H9 (cell line): ENCODE results near the gene DACT2. TPM values are rescaled to one million over a fixed set of nuclear protein-coding genes. Genes with fewer than 3 reads are reported as not detected.
"Not testable (repeated sequence)": the region's sequence is repeated elsewhere in the genome, so short reads cannot be mapped to it uniquely, and the experiment has no call there.

Experiments used
- DNase-seq: peaks from one replicate; pipeline ENCODE4 v3.0.0-alpha.2; 2017
- H2AFZ ChIP-seq: one replicate; pipeline ENCODE4 v1.6.1; 2013; ENCODE audit warnings: mild to moderate bottlenecking, low read length, control low read depth, moderate library complexity
- H2AK5ac ChIP-seq: 2 replicates; pipeline ENCODE4 v1.6.1; 2013; ENCODE audit warnings: low read length, control low read depth, mixed read lengths; ENCODE audit not compliant: insufficient read length
- H2BK120ac ChIP-seq: one replicate; pipeline ENCODE4 v1.6.1; 2013; ENCODE audit warnings: low read depth, mild to moderate bottlenecking, low read length, control low read depth, inconsistent platforms; ENCODE audit not compliant: poor library complexity, severe bottlenecking
- H2BK12ac ChIP-seq: 2 replicates; pipeline ENCODE4 v1.6.1; 2013; ENCODE audit warnings: low read length, control low read depth, mixed read lengths, low read depth; ENCODE audit not compliant: insufficient read length
- H2BK15ac ChIP-seq: 2 replicates; pipeline ENCODE4 v1.6.1; 2013; ENCODE audit warnings: low read depth, low read length, control low read depth
- H2BK20ac ChIP-seq: one replicate; pipeline ENCODE4 v1.6.1; 2013; ENCODE audit warnings: low read depth, mild to moderate bottlenecking, low read length, control low read depth, inconsistent platforms; ENCODE audit not compliant: poor library complexity, severe bottlenecking
- H2BK5ac ChIP-seq: 2 replicates; pipeline ENCODE4 v1.6.1; 2013; ENCODE audit warnings: low read length, control low read depth, mixed read lengths; ENCODE audit not compliant: insufficient read length
- H3K14ac ChIP-seq: 2 replicates; pipeline ENCODE4 v1.6.1; 2013; ENCODE audit warnings: low read length, control low read depth; ENCODE audit not compliant: insufficient read depth
- H3K18ac ChIP-seq: 2 replicates; pipeline ENCODE4 v1.6.1; 2013; ENCODE audit warnings: low read depth, mild to moderate bottlenecking, mixed read lengths, low read length, control low read depth; ENCODE audit not compliant: insufficient read length
- H3K23ac ChIP-seq: 2 replicates; pipeline ENCODE4 v1.6.1; 2013; ENCODE audit warnings: low read length, control low read depth, mixed read lengths, low read depth; ENCODE audit not compliant: insufficient read length
- H3K23me2 ChIP-seq: 2 replicates; pipeline ENCODE4 v1.6.1; 2013; ENCODE audit warnings: low read depth, mild to moderate bottlenecking, mixed read lengths, low read length, control low read depth; ENCODE audit not compliant: insufficient read length, poor library complexity, severe bottlenecking
- H3K27ac ChIP-seq: 2 replicates; pipeline ENCODE4 v1.5.1; 2013; ENCODE audit warnings: low read length, control low read depth, mixed read lengths, low read depth; ENCODE audit not compliant: insufficient read length
- H3K27me3 ChIP-seq: 2 replicates; pipeline ENCODE4 v1.6.1; 2013; ENCODE audit warnings: low read length, control low read depth, inconsistent platforms; ENCODE audit not compliant: insufficient read depth
- H3K4ac ChIP-seq: 2 replicates; pipeline ENCODE4 v1.6.1; 2013; ENCODE audit warnings: low read depth, mild to moderate bottlenecking, control low read depth, inconsistent platforms, low read length, moderate library complexity
- H3K4me1 ChIP-seq: 2 replicates; pipeline ENCODE4 v1.6.1; 2013; ENCODE audit warnings: low read length, control low read depth, inconsistent platforms; ENCODE audit not compliant: insufficient read depth
- H3K4me2 ChIP-seq: 2 replicates; pipeline ENCODE4 v1.6.1; 2013; ENCODE audit warnings: low read length, control low read depth, mixed read lengths; ENCODE audit not compliant: insufficient read length, insufficient read depth
- H3K56ac ChIP-seq: 2 replicates; pipeline ENCODE4 v1.6.1; 2013; ENCODE audit warnings: low read depth, mild to moderate bottlenecking, mixed read lengths, low read length, control low read depth; ENCODE audit not compliant: insufficient read length
- H3K79me1 ChIP-seq: 2 replicates; pipeline ENCODE4 v1.6.1; 2013; ENCODE audit warnings: low read depth, mild to moderate bottlenecking, moderate library complexity, low read length, control low read depth, inconsistent platforms; ENCODE audit not compliant: insufficient read depth, poor library complexity, severe bottlenecking
- H3K79me2 ChIP-seq: 2 replicates; pipeline ENCODE4 v1.6.1; 2013; ENCODE audit warnings: low read length, control low read depth, inconsistent platforms; ENCODE audit not compliant: insufficient read depth
- H3K9ac ChIP-seq: 2 replicates; pipeline ENCODE4 v1.6.1; 2013; ENCODE audit warnings: low read length, control low read depth, mixed read lengths; ENCODE audit not compliant: insufficient read length; ENCODE audit errors: extremely low read depth
- H3K9me3 ChIP-seq: one replicate; pipeline ENCODE4 v1.6.1; 2013; ENCODE audit warnings: low read depth, low read length, inconsistent platforms; ENCODE audit not compliant: control insufficient read depth
- H3T11ph ChIP-seq: one replicate; pipeline ENCODE4 v1.6.1; 2013; ENCODE audit warnings: mild to moderate bottlenecking, low read length, control low read depth, inconsistent platforms
- H4K20me1 ChIP-seq: one replicate; pipeline ENCODE4 v1.6.1; 2013; ENCODE audit not compliant: control insufficient read depth, insufficient read length, insufficient read depth
- H4K5ac ChIP-seq: 2 replicates; pipeline ENCODE4 v1.6.1; 2013; ENCODE audit warnings: low read depth, mild to moderate bottlenecking, mixed read lengths, low read length, control low read depth; ENCODE audit not compliant: insufficient read length
- H4K8ac ChIP-seq: replicated peaks from 2 replicates; pipeline ENCODE4 v1.6.1; 2013; ENCODE audit warnings: low read length, control low read depth, mixed read lengths, low read depth; ENCODE audit not compliant: insufficient read length
- H4K91ac ChIP-seq: 2 replicates; pipeline ENCODE4 v1.6.1; 2013; ENCODE audit warnings: low read depth, mild to moderate bottlenecking, moderate library complexity, mixed read lengths, low read length, control low read depth; ENCODE audit not compliant: insufficient read length
- H3K27ac Mint-ChIP-seq, 3 experiments: 2 replicates in 2 of 3; 3 replicates in 1 of 3; pipeline ENCODE4 v1.8.0; 2020 to 2021; ENCODE audit warnings: mixed read lengths in 3 of 3, mild to moderate bottlenecking in 1 of 3, moderate library complexity in 1 of 3
- H3K27me3 Mint-ChIP-seq: 2 replicates; pipeline ENCODE4 v1.8.0; 2021; ENCODE audit warnings: low read depth, mild to moderate bottlenecking, moderate library complexity, mixed read lengths
- H3K36me3 Mint-ChIP-seq, 3 experiments: 2 replicates in 2 of 3; 3 replicates in 1 of 3; pipeline ENCODE4 v1.8.0; 2020 to 2021; ENCODE audit warnings: low read depth in 3 of 3, mixed read lengths in 3 of 3; ENCODE audit not compliant: insufficient read depth in 1 of 3
- H3K4me1 Mint-ChIP-seq, 2 experiments: 2 replicates each; pipeline ENCODE4 v1.8.0; 2020; ENCODE audit warnings: mixed read lengths in 2 of 2
- H3K4me3 Mint-ChIP-seq, 2 experiments: 2 replicates in 1 of 2; 3 replicates in 1 of 2; pipeline ENCODE4 v1.8.0; 2020 to 2021; ENCODE audit warnings: mild to moderate bottlenecking in 2 of 2, mixed read lengths in 2 of 2, moderate library complexity in 1 of 2
- H3K9me3 Mint-ChIP-seq, 2 experiments: 2 replicates in 1 of 2; 3 replicates in 1 of 2; pipeline ENCODE4 v1.8.0; 2020; ENCODE audit warnings: mild to moderate bottlenecking in 2 of 2, mixed read lengths in 2 of 2, moderate library complexity in 1 of 2
- CTCF ChIP-seq: fragments of 200-600 bp; sonication (generic); conservative IDR thresholded peaks from 3 replicates; pipeline ENCODE4 v1.8.0; 2021; ENCODE audit warnings: antibody characterized with exemption, mild to moderate bottlenecking
- WGBS: extraction: QIAGEN DNeasy Blood & Tissue Kit; methylation state at CpG from one replicate; pipeline ENCODE4 v1.1.7; 2013; ENCODE audit warnings: missing lambda C conversion rate, low lambda C conversion rate, mixed read lengths; ENCODE audit not compliant: insufficient read length; ENCODE audit errors: extremely low coverage; 5-methylcytosine and 5-hydroxymethylcytosine counted together
- total RNA-seq: library from RNA; stranded (reverse); gene quantifications from 2 replicates; pipeline ENCODE4 v1.2.1, GENCODE V29; 2021

Gene DACT2
- total RNA-seq, 1 experiment from 2014 or later = 1.8 TPM

GRCh38 chr6:168313431-168314011 lies 6.1 kb downstream of the DACT2 start:
- H3K27ac Mint-ChIP-seq = peak overlapping the region; percentile 93 to 98 (median 97)
- H3K4me1 Mint-ChIP-seq = peaks cover 36 to 48% of the 10 kb centered on the region in 2 experiments
- Histone ChIP-seq H2BK120ac (no peak overlapping the region), H4K91ac (no peak overlapping the region), H2BK20ac (no peak overlapping the region), H3K9me3 (no peaks in the 10 kb centered on the region), H4K8ac (no peak overlapping the region), H3K18ac (peak overlapping the region; percentile 54), H3K27ac (peak overlapping the region; percentile 2), H3K4ac (no peak overlapping the region), H3K9ac (no peak overlapping the region), H3K23ac (no peak overlapping the region), H3K23me2 (no peaks in the 10 kb centered on the region), H4K20me1 (no peaks in the 10 kb centered on the region), H4K5ac (no peak overlapping the region), H3K27me3 (no peaks in the 10 kb centered on the region), H3K56ac (no peak overlapping the region), H2BK15ac (no peak overlapping the region), H3T11ph (no peak overlapping the region), H2AFZ (no peak overlapping the region), H3K79me1 (no peaks in the 10 kb centered on the region), H2BK12ac (no peak overlapping the region), H2BK5ac (no peak overlapping the region), H2AK5ac (no peak overlapping the region), H3K14ac (peak overlapping the region; percentile 38), H3K4me1 (peaks cover 9% of the 10 kb centered on the region), H3K79me2 (no peaks in the 10 kb centered on the region), H3K4me2 (no peak overlapping the region)
- H3K4me3 Mint-ChIP-seq = peak overlapping the region in 1 of 2 experiments; percentile 42; a peak in 4 of 5 replicates
- peaks cover 0 to 6% (median 3%) of the 10 kb centered on the region in 3 experiments; a peak in 6 of 7 replicates for H3K36me3 Mint-ChIP-seq
- WGBS = no CpG with 5 or more reads among the region's 15 CpGs
- H3K27me3 Mint-ChIP-seq = peaks cover 21% of the 10 kb centered on the region
- DNase-seq = no peak
- no peaks in the 10 kb centered on the region; a peak in 1 of 5 replicates for H3K9me3 Mint-ChIP-seq
- TF ChIP-seq CTCF = no peak

GRCh38 chr6:168312125-168312507 lies 7.5 kb downstream of the DACT2 start:
- H3K79me2 ChIP-seq, H3K14ac ChIP-seq, H3K18ac ChIP-seq, H3K4me2 ChIP-seq, H3K9me3 Mint-ChIP-seq, H2BK15ac ChIP-seq, H3K36me3 Mint-ChIP-seq, H4K5ac ChIP-seq, H3K23ac ChIP-seq, H3T11ph ChIP-seq, H2BK20ac ChIP-seq, H2BK12ac ChIP-seq, H3K56ac ChIP-seq, H2AK5ac ChIP-seq, H3K9ac ChIP-seq, H2BK5ac ChIP-seq, H4K91ac ChIP-seq, H3K4me1 ChIP-seq, H4K8ac ChIP-seq, H3K27me3 ChIP-seq, H3K9me3 ChIP-seq, H3K79me1 ChIP-seq, DNase-seq, H4K20me1 ChIP-seq, H3K4ac ChIP-seq, H3K4me3 Mint-ChIP-seq, H2AFZ ChIP-seq, H3K27ac ChIP-seq, H2BK120ac ChIP-seq, H3K23me2 ChIP-seq: not testable (repeated sequence)
- no CpG with 5 or more reads among the region's 8 CpGs for WGBS
- Mint-ChIP-seq H3K4me1 (peaks cover 31 to 41% of the 10 kb centered on the region in 2 experiments), H3K27me3 (peaks cover 13% of the 10 kb centered on the region), H3K27ac (peak overlapping the region in 2 of 3 experiments; percentile 40 to 53; a peak in 1 of 7 replicates)
